CD4-positive, CD25-positive, alpha-beta regulatory T cell (primary cell): Measurements from ENCODE around the gene KRT1. TPM values are rescaled to one million over a fixed set of nuclear protein-coding genes. Genes with fewer than 3 reads are reported as not detected.

ENCODE experiments used
- ATAC-seq, 2 donors: fragments of 150-1000 bp; cut with Tn5 transposase; one replicate each; pipeline ENCODE4 v1.10.0; 2021; ENCODE audit warnings: low read depth in 2 of 2, moderate number of reproducible peaks in 2 of 2, moderate library complexity in 1 of 2
- DNase-seq, 3 donors: peaks; one replicate each; pipeline versions ENCODE4 v3.0.0 to v3.0.0-alpha.2; 2012 to 2022; ENCODE audit warnings: mixed read lengths in 1 of 3
- H3K27ac ChIP-seq: one replicate; pipeline ENCODE4 v1.7.0; 2013; ENCODE audit warnings: mild to moderate bottlenecking, low read length; ENCODE audit not compliant: insufficient read depth, poor library complexity, severe bottlenecking
- H3K27me3 ChIP-seq: one replicate; pipeline ENCODE4 v1.7.0; 2013; ENCODE audit warnings: low read length; ENCODE audit not compliant: control insufficient read depth, insufficient read depth
- H3K36me3 ChIP-seq: one replicate; pipeline ENCODE4 v1.7.0; 2013; ENCODE audit warnings: mild to moderate bottlenecking, low read length, moderate library complexity; ENCODE audit not compliant: control insufficient read depth, insufficient read depth
- H3K4me1 ChIP-seq: 2 replicates; pipeline ENCODE4 v1.7.0; 2013; ENCODE audit warnings: mild to moderate bottlenecking, low read length; ENCODE audit not compliant: insufficient read depth, control insufficient read depth, poor library complexity, severe bottlenecking
- H3K4me3 ChIP-seq: one replicate; pipeline ENCODE4 v1.7.0; 2013; ENCODE audit warnings: low read depth, mild to moderate bottlenecking, low read length, moderate library complexity
- H3K9me3 ChIP-seq, 2 experiments: 1 replicate in 1 of 2; 2 replicates in 1 of 2; pipeline ENCODE4 v1.7.0; 2013; ENCODE audit warnings: low read length in 2 of 2, mild to moderate bottlenecking in 1 of 2, moderate library complexity in 1 of 2; ENCODE audit not compliant: control insufficient read depth in 2 of 2
- H3K27ac Mint-ChIP-seq, 3 donors: one replicate each; pipeline ENCODE4 v1.8.0; 2020 to 2022; ENCODE audit warnings: mild to moderate bottlenecking in 3 of 3, mixed read lengths in 3 of 3, moderate library complexity in 2 of 3
- H3K27me3 Mint-ChIP-seq: one replicate; pipeline ENCODE4 v1.8.0; 2022; ENCODE audit warnings: mild to moderate bottlenecking, mixed read lengths
- H3K36me3 Mint-ChIP-seq: one replicate; pipeline ENCODE4 v1.8.0; 2020; ENCODE audit warnings: mixed read lengths
- H3K4me1 Mint-ChIP-seq, 4 donors: one replicate each; pipeline ENCODE4 v1.8.0; 2020 to 2022; ENCODE audit warnings: mixed read lengths in 4 of 4, mild to moderate bottlenecking in 1 of 4
- H3K4me3 Mint-ChIP-seq, 4 donors: one replicate each; pipeline ENCODE4 v1.8.0; 2020 to 2022; ENCODE audit warnings: mild to moderate bottlenecking in 4 of 4, mixed read lengths in 4 of 4, moderate library complexity in 3 of 4
- H3K9me3 Mint-ChIP-seq, 7 donors: one replicate each; pipeline ENCODE4 v1.8.0; 2020 to 2022; ENCODE audit warnings: mixed read lengths in 7 of 7, mild to moderate bottlenecking in 3 of 7, moderate library complexity in 2 of 7
- polyA plus RNA-seq, 4 donors: library from polyadenylated mRNA; unstranded; fragments of 300-500 nt; fragmentation: Illumina TruSeq; gene quantifications; one replicate each; pipeline ENCODE4 v1.2.3, GENCODE V29; 2021
- total RNA-seq: library from RNA; stranded (reverse); gene quantifications from one replicate; pipeline ENCODE4 v1.2.3, GENCODE V29; 2022

The KRT1 gene
- total and polyA plus RNA-seq, 5 donors from 2014 or later, result 3.3 to 9.9 (median 5.8) TPM; not detected in 1

DNA sequence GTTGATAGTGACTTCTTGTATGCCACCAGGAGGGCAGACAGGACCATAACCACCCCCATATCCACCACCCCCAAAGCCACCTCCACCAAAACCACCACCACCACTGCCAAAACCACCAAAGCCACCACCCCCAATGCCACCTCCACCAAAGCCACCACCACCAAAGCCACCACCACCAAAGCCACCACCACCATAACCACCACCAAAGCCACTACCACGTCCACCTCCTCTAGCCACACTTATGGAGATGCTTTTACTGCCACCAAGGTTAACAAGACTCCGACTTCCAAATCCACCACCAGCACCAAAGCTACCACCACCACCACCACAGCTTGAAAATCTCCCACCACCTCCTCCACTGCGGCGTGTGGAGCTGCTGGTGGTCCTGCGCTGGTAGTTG is 332 bp downstream of the KRT1 start:
- no peaks in the 10 kb centered on the region for H3K27me3 ChIP-seq
- no peak overlapping the region for H3K27ac ChIP-seq
- peaks cover 0 to 1% (median 0%) of the 10 kb centered on the region in 7 donors for H3K9me3 Mint-ChIP-seq
- H3K27ac Mint-ChIP-seq, result no peak overlapping the region
- DNase-seq (no peak), ATAC-seq (no peak)
- peaks cover 0 to 18% (median 2%) of the 10 kb centered on the region in 4 donors for H3K4me1 Mint-ChIP-seq
- no peaks in the 10 kb centered on the region for H3K4me1 ChIP-seq
- no peaks in the 10 kb centered on the region for H3K36me3 Mint-ChIP-seq
- peaks cover 11% of the 10 kb centered on the region for H3K27me3 Mint-ChIP-seq
- H3K4me3 Mint-ChIP-seq, result no peak overlapping the region
- no peak overlapping the region for H3K4me3 ChIP-seq
- H3K36me3 ChIP-seq, result no peaks in the 10 kb centered on the region
- no peaks in the 10 kb centered on the region for H3K9me3 ChIP-seq

DNA sequence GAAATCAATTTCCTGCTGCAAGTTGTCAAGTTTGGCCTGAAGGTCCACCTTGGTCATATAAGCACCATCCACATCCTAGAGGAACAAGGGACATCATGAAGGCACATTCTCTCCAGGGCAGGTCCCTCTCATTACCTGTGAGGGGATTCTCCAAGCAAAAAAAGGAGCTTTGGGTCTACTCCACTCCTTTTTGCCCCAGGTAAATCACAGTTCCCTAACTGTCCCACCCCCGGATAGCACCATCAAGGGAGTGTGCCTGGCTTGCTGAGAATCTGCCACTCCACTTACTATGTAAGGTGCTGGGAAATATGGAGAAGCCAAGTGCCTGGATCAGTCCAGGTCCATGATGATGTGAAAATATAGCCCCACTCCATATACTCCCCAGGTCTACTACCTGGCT is 2.5 kb downstream of the KRT1 start:
- H3K36me3 Mint-ChIP-seq, result no peaks in the 10 kb centered on the region
- peaks cover 0 to 1% (median 0%) of the 10 kb centered on the region in 7 donors for H3K9me3 Mint-ChIP-seq
- H3K4me3 Mint-ChIP-seq, result no peak overlapping the region
- peaks cover 0 to 15% (median 2%) of the 10 kb centered on the region in 4 donors for H3K4me1 Mint-ChIP-seq
- Histone ChIP-seq H3K9me3 (no peaks in the 10 kb centered on the region), H3K27ac (no peak overlapping the region), H3K4me3 (no peak overlapping the region), H3K4me1 (no peaks in the 10 kb centered on the region), H3K36me3 (no peaks in the 10 kb centered on the region), H3K27me3 (peaks cover 4% of the 10 kb centered on the region)
- H3K27ac Mint-ChIP-seq, result no peak overlapping the region
- peaks cover 6% of the 10 kb centered on the region for H3K27me3 Mint-ChIP-seq
- ATAC-seq (no peak), DNase-seq (no peak)

DNA sequence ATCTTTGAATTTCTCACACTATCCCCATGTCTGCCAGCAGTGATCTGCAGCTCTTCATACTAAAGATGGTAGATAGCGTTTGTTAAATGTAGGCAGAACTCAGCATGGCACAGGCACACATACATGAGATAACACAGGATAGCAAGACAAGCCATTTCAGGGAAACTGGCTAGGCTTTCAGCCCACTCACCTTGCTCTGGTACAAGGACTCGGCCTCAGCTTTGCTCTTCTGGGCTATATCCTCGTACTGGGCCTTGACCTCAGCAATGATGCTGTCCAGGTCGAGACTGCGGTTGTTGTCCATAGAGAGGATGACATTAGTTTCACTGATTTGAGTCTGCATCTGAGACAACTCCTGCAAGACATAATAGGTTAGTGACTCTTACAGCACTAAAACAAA is 3.1 kb downstream of the KRT1 start:
- DNase-seq, result no peak
- peaks cover 2% of the 10 kb centered on the region for H3K27me3 Mint-ChIP-seq
- Histone ChIP-seq H3K4me1 (no peaks in the 10 kb centered on the region), H3K27me3 (peaks cover 5% of the 10 kb centered on the region), H3K4me3 (no peak overlapping the region), H3K36me3 (no peaks in the 10 kb centered on the region), H3K9me3 (no peaks in the 10 kb centered on the region), H3K27ac (no peak overlapping the region)
- H3K4me3 Mint-ChIP-seq, result no peak overlapping the region
- no peaks in the 10 kb centered on the region for H3K36me3 Mint-ChIP-seq
- no peak for ATAC-seq
- H3K9me3 Mint-ChIP-seq, result peaks cover 0 to 1% (median 0%) of the 10 kb centered on the region in 7 donors
- H3K4me1 Mint-ChIP-seq, result peaks cover 0 to 13% (median 2%) of the 10 kb centered on the region in 4 donors
- no peak overlapping the region for H3K27ac Mint-ChIP-seq

DNA sequence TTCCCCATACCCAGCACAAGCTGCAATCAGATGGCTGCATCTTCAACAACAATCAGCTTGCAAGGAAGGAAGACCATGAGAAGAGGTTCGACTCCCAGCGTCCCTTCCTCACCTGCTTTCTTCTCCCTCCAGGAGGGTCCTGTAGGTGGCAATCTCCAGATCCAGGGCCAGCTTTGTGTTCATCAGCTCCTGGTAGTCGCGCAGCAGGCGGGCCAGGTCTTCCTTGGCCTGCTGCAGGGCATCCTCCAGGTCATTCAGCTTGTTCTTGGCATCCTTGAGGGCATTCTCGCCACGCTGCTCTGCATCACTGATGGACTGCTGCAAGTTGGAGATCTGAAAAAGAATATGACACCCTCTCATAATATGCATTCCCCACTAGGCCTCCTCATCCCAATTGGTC is 4.0 kb downstream of the KRT1 start:
- Histone ChIP-seq H3K36me3 (no peaks in the 10 kb centered on the region), H3K9me3 (no peaks in the 10 kb centered on the region), H3K27ac (no peak overlapping the region), H3K4me1 (no peaks in the 10 kb centered on the region), H3K27me3 (peaks cover 5% of the 10 kb centered on the region), H3K4me3 (no peak overlapping the region)
- Mint-ChIP-seq H3K4me3 (no peak overlapping the region), H3K36me3 (no peaks in the 10 kb centered on the region), H3K27ac (peak overlapping the region in 2 of 3 donors; percentile 9 to 58), H3K9me3 (peaks cover 0 to 1% (median 0%) of the 10 kb centered on the region in 7 donors), H3K4me1 (peaks cover 0 to 4% (median 2%) of the 10 kb centered on the region in 4 donors), H3K27me3 (no peaks in the 10 kb centered on the region)
- DNase-seq, result no peak
- ATAC-seq, result no peak

DNA sequence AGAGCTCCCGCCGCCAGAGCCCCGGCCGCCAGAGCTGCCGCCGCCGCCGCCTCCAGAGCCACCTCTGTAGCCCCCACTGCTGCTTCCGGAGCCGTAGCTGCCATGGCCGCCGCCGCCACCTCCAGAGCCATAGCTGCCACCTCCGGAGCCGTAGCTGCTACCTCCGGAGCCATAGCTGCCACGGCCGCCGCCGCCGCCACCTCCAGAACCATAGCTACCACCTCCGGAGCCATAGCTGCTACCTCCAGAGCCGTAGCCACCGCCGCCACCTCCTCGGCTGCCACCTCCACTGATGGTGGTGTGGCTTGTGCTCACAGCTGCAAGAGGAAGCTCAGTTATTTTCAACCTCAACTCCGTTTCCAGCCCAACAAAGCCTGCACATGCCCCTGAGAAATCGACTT is 4.9 kb downstream of the KRT1 start:
- Mint-ChIP-seq H3K27me3 (no peaks in the 10 kb centered on the region), H3K36me3 (no peaks in the 10 kb centered on the region), H3K4me3 (no peak overlapping the region), H3K27ac (no peak overlapping the region), H3K4me1 (no peaks in the 10 kb centered on the region), H3K9me3 (peaks cover 0 to 1% (median 0%) of the 10 kb centered on the region in 7 donors)
- Histone ChIP-seq H3K9me3 (no peaks in the 10 kb centered on the region), H3K27ac (no peak overlapping the region), H3K4me1 (no peaks in the 10 kb centered on the region), H3K27me3 (peaks cover 5% of the 10 kb centered on the region), H3K36me3 (no peaks in the 10 kb centered on the region), H3K4me3 (no peak overlapping the region)
- ATAC-seq (no peak), DNase-seq (no peak)

DNA sequence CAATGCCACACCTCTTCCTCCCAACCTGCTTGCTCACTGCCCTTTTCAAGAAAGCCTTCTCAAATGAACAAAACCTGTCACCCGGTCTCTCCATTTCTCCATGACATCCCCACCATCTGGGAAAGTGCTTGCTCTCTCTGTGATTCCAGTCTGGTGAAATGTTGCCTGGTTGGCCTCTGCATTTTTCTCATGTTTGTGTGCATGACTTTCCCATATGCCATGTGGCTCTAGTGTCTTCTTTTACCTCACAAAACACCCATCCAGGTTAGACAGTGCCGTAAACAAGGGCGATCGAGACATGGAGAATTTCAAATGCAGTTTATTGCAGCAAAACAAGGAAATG is 5.8 kb downstream of the KRT1 start:
- Mint-ChIP-seq H3K36me3 (no peaks in the 10 kb centered on the region), H3K27me3 (no peaks in the 10 kb centered on the region), H3K27ac (no peak overlapping the region), H3K4me1 (no peaks in the 10 kb centered on the region), H3K4me3 (no peak overlapping the region), H3K9me3 (peaks cover 0 to 1% (median 0%) of the 10 kb centered on the region in 7 donors)
- no peaks in the 10 kb centered on the region for H3K9me3 ChIP-seq
- H3K4me3 ChIP-seq, result no peak overlapping the region
- ATAC-seq (no peak), DNase-seq (no peak)
- H3K27me3 ChIP-seq, result peaks cover 5% of the 10 kb centered on the region
- no peak overlapping the region for H3K27ac ChIP-seq
- no peaks in the 10 kb centered on the region for H3K36me3 ChIP-seq
- no peaks in the 10 kb centered on the region for H3K4me1 ChIP-seq

DNA sequence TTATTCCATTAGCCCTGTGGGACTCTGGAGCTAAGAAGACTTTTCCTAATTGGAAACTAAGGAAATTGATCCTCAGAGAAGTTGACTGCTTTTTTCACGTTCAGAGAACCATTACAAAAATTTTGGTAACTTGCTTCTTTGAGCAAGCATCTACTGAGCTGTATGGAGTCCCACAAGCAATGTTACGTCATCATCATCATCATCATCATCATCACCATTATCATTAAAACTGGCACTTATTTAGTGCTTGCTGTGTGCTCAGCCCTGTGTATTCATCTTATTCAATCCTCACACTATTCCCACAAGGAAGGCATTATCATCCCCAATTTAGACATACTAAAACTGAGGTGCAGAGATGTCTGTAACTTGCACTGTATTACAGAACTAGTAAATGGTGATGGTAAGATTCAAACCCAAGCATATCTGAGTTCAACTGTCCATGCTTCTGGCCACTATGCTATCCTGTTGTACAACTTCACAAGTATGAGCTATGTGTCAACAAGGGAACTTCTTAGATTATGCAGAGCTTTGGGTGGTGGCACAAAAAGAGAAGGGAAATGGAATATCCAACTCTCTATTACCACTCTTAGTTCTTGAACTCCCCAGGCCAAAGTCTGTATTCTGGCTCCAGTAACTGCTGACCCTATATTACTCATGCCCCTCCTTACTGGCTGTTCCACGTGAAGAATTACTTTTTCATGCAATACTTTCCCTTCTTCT is 6.3 kb downstream of the KRT1 start:
- DNase-seq (no peak), ATAC-seq (no peak)
- no peak overlapping the region for H3K27ac ChIP-seq
- no peaks in the 10 kb centered on the region for H3K36me3 ChIP-seq
- Mint-ChIP-seq H3K36me3 (no peaks in the 10 kb centered on the region), H3K4me3 (no peak overlapping the region), H3K27ac (no peak overlapping the region), H3K9me3 (peaks cover 0 to 1% (median 0%) of the 10 kb centered on the region in 7 donors), H3K27me3 (no peaks in the 10 kb centered on the region), H3K4me1 (no peaks in the 10 kb centered on the region)
- peaks cover 5% of the 10 kb centered on the region for H3K27me3 ChIP-seq
- H3K4me1 ChIP-seq, result no peaks in the 10 kb centered on the region
- no peaks in the 10 kb centered on the region for H3K9me3 ChIP-seq
- H3K4me3 ChIP-seq, result no peak overlapping the region

DNA sequence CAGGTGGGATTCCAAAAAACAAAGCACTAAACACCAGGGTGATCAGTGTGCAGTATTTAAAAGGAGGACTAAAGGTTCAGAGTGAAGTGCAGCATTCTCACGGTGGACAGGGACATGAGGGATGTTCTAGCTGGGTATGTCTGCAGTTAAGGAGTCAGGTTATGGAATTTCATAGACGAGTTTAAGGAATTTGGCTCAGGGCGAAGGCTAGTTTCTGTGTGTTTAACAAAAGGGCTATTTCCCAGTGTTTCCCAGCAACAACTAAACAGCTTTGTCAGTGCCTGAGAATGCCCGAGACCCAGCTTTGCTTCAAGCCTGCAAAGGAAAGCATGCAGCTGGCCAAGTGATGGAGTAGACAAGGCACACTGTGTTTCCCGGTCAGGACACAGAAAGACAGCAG is 7.0 kb downstream of the KRT1 start:
- Mint-ChIP-seq H3K27ac (no peak overlapping the region), H3K27me3 (peaks cover 4% of the 10 kb centered on the region), H3K9me3 (peaks cover 0 to 1% (median 0%) of the 10 kb centered on the region in 7 donors), H3K4me3 (no peak overlapping the region), H3K36me3 (no peaks in the 10 kb centered on the region), H3K4me1 (no peaks in the 10 kb centered on the region)
- H3K4me3 ChIP-seq, result no peak overlapping the region
- ATAC-seq, result no peak
- H3K9me3 ChIP-seq, result no peaks in the 10 kb centered on the region
- no peak for DNase-seq
- no peaks in the 10 kb centered on the region for H3K36me3 ChIP-seq
- H3K27ac ChIP-seq, result no peak overlapping the region
- H3K27me3 ChIP-seq, result peaks cover 5% of the 10 kb centered on the region
- no peaks in the 10 kb centered on the region for H3K4me1 ChIP-seq
